Pancreas (tissue), 10 donors: Measurements from ENCODE around the gene XK. TPM values are rescaled to one million over a fixed set of nuclear protein-coding genes. Genes with fewer than 3 reads are reported as not detected.

Experiments
- ATAC-seq, 4 donors: fragments of 200-7000 bp; cut with Tn5 transposase; one replicate each; pipeline versions ENCODE4 v1.8.0 to v1.9.1; 2020; ENCODE audit warnings: mild to moderate bottlenecking in 4 of 4, moderate library complexity in 4 of 4
- DNase-seq, 6 donors: peaks; one replicate each; pipeline ENCODE4 v3.0.0-alpha.2; 2020
- FAIRE-seq: peaks from 2 replicates; lab custom pipeline; 2012; peaks lifted over from hg19 to GRCh38; lab: Jason Lieb, UNC
- H3K27ac ChIP-seq, 4 donors: fragments of 200-600 bp; sonication (generic); 1 replicate in 3 of 4; 2 replicates in 1 of 4; pipeline versions ENCODE4 v1.5.0 to v1.8.0; 2020
- H3K27me3 ChIP-seq, 4 donors: fragments of 200-600 bp; one replicate each; pipeline ENCODE4 v1.8.0; 2021
- H3K36me3 ChIP-seq, 3 donors: fragments of 200-600 bp; sonication (generic) in 1 of 3; one replicate each; pipeline versions ENCODE4 v1.5.0 to v1.8.0; 2020 to 2021
- H3K4me1 ChIP-seq, 3 donors: fragments of 200-600 bp; one replicate each; pipeline ENCODE4 v1.8.0; 2021
- H3K4me3 ChIP-seq, 4 donors: fragments of 200-600 bp; sonication (generic) in 2 of 4; one replicate each; pipeline versions ENCODE4 v1.5.0 to v1.8.0; 2020 to 2021
- H3K9me3 ChIP-seq, 4 donors: fragments of 200-600 bp; one replicate each; pipeline ENCODE4 v1.8.0; 2021
- WGBS, 2 donors: extraction: QIAGEN DNeasy Blood & Tissue Kit; methylation state at CpG; one replicate each; pipeline ENCODE4 v1.1.7; 2013; 5-methylcytosine and 5-hydroxymethylcytosine counted together
- intact Hi-C, 3 donors: fragments of 100-400 bp; cut with DNase I; formaldehyde crosslinking; loops; one replicate each; pipeline versions ENCODE4 v1.11.1 to v1.14.2; 2022
- polyA plus RNA-seq, 2 donors: library from polyadenylated mRNA; stranded (reverse); fragments of 200-250 nt; gene quantifications; one replicate each; pipeline ENCODE4 v1.2.3, GENCODE V29; 2013
- total RNA-seq, 6 donors: library from RNA; stranded (reverse); fragmentation: NEBNext Ultra II Directional in 4 of 6; extraction: Animal tissue kit (Norgen Biotek cat#: 25700) in 4 of 6; gene quantifications; one replicate each; pipeline versions ENCODE4 v1.2.1 to v1.2.4, GENCODE V29; 2021 to 2023
- TF ChIP-seq, protein P1 (sequence below), 4 donors: fragments of 200-600 bp; sonication (generic) in 3 of 4; IDR thresholded peaks; one replicate each; pipeline versions ENCODE4 v1.5.0 to v1.8.0; 2021; ENCODE audit warnings: antibody characterized with exemption in 4 of 4
- donor health status: healthy with polysubstance abuse.
- donor health status: DM: no; HTN: no; CAD: no; lungs with moderate emphysema.
- donor health status: DM: no; HTN: no; CAD: no.
- donor health status: control.
- donor health status: control.
- donor health status: Bipolar disorder and iron deficiency.
- donor health status: DM: yes; HTN: yes; CAD: no.
- donor health status: DM: no; HTN: no; CAD: no.
- donor health status: DM: no; HTN: no; CAD: no.
- donor health status: DM: yes; HTN: yes; CAD: no.

XK gene
- total RNA-seq: 1 to 10 TPM; 3.1 to 5.4 (median 4.1) TPM
- polyA plus RNA-seq: 1 to 10 TPM; 1.2 to 1.3 TPM

DNA sequence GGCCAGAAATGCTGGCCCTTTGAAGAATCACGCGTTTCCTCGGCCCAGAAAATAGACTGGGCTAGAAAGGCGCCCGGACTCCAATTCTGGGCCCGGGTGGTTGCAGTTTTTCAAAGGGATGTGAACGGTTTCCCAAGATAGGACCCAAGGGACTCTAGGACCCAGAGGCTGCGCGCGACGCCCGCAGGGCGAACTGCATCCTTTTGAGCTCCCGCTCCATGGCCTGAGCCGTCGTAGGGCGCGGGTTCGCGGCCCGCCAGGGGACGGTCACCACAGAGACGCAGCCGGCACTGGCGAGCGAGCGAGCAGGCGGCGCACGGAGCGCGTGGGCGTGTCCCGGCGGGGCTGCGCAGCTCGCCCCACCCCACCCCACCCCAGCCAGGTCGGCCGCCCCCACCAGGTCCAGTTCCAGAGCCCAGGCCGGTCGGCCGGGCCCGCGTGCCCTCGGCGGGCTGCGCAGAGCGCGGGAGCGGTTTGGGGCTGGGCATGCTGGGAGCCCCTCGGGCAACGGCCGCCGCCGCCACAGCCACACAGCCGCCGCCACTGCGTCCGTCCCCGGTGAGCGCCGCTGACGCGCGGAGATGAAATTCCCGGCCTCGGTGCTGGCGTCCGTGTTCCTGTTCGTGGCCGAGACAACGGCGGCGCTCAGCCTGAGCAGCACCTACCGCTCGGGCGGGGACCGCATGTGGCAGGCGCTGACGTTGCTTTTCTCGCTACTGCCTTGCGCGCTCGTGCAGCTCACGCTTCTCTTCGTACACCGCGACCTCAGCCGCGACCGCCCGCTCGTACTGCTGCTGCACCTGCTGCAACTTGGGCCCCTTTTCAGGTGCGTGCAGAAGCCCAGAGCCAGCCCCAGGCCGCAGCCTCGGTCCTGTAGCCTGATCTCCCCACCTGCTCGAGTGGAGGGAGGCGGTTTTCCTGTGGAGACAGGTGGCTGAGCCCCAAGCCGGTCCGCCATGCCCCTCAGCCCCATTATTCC is at the start of gene XK:
Gene XK (plus strand): TSS at position 411 of the 979 bp plus-strand sequence. CDS start 171 bp downstream, at position 582.
- peaks cover 0 to 15% (median 3%) of the 10 kb centered on the region in 4 donors for H3K27me3 ChIP-seq
- H3K4me3 ChIP-seq: peak within 1 kb of the TSS; percentile 13 to 47 (median 28)
- FAIRE-seq (no peak), DNase-seq (peak; percentile 64 to 85 (median 74)), ATAC-seq (peak; percentile 72 to 85 (median 73))
- peak within 1 kb of the TSS; percentile 69 to 84 (median 78) for H3K27ac ChIP-seq
- H3K9me3 ChIP-seq: no peaks in the 10 kb centered on the region
- TF ChIP-seq, protein P1, sequence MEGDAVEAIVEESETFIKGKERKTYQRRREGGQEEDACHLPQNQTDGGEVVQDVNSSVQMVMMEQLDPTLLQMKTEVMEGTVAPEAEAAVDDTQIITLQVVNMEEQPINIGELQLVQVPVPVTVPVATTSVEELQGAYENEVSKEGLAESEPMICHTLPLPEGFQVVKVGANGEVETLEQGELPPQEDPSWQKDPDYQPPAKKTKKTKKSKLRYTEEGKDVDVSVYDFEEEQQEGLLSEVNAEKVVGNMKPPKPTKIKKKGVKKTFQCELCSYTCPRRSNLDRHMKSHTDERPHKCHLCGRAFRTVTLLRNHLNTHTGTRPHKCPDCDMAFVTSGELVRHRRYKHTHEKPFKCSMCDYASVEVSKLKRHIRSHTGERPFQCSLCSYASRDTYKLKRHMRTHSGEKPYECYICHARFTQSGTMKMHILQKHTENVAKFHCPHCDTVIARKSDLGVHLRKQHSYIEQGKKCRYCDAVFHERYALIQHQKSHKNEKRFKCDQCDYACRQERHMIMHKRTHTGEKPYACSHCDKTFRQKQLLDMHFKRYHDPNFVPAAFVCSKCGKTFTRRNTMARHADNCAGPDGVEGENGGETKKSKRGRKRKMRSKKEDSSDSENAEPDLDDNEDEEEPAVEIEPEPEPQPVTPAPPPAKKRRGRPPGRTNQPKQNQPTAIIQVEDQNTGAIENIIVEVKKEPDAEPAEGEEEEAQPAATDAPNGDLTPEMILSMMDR (IDR thresholded peaks at IDR 0.05): no peak
- peaks cover 0 to 4% (median 0%) of the 10 kb centered on the region in 3 donors for H3K4me1 ChIP-seq
- intact Hi-C loops: no loop called here
- no peaks in the 10 kb centered on the region for H3K36me3 ChIP-seq
- 2 to 26% methylated on average over 79 to 100 of the region's 100 CpGs for WGBS, 2 donors

GRCh38 chrX:37638047-37638446 is 47.5 kb upstream of the XK start:
- H3K27ac ChIP-seq: no peak overlapping the region
- no peaks in the 10 kb centered on the region for H3K9me3 ChIP-seq
- DNase-seq (no peak), FAIRE-seq (no peak), ATAC-seq (no peak)
- no peaks in the 10 kb centered on the region for H3K36me3 ChIP-seq
- no peaks in the 10 kb centered on the region for H3K4me1 ChIP-seq
- TF ChIP-seq, protein P1 (IDR thresholded peaks at IDR 0.05): no peak
- H3K27me3 ChIP-seq: peaks cover 0 to 12% (median 0%) of the 10 kb centered on the region in 4 donors
- intact Hi-C loops: no loop called here
- no peak overlapping the region for H3K4me3 ChIP-seq

DNA sequence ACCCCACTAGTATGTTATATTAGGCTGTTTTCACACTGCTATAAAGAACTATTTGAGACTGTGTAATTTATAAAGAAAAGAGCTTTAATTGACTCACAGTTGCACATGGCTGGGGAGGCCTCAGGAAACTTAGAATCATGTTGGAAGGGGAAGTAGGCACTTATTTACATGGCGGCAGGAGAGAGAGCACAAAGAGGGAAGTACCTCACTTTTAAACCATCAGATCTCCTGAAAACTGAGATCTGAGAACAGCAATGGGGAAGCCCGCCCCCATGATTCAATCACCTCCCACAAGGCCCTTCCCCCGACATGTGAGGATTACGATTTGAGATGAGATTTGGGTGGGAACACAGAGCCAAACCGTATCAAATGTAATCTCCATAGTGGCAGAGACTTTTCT is 45.4 kb upstream of the XK start:
- intact Hi-C loops: no loop called here
- peaks cover 0 to 12% (median 0%) of the 10 kb centered on the region in 4 donors for H3K27me3 ChIP-seq
- H3K4me3 ChIP-seq: no peak overlapping the region
- no peaks in the 10 kb centered on the region for H3K4me1 ChIP-seq
- FAIRE-seq: no peak
- no peaks in the 10 kb centered on the region for H3K9me3 ChIP-seq
- no peak for DNase-seq
- WGBS, 2 donors: 75 to 82% methylated on average over 5 of the region's 5 CpGs
- no peak overlapping the region for H3K27ac ChIP-seq
- H3K36me3 ChIP-seq: no peaks in the 10 kb centered on the region
- no peak for ATAC-seq
- TF ChIP-seq, protein P1 (IDR thresholded peaks at IDR 0.05): no peak

DNA sequence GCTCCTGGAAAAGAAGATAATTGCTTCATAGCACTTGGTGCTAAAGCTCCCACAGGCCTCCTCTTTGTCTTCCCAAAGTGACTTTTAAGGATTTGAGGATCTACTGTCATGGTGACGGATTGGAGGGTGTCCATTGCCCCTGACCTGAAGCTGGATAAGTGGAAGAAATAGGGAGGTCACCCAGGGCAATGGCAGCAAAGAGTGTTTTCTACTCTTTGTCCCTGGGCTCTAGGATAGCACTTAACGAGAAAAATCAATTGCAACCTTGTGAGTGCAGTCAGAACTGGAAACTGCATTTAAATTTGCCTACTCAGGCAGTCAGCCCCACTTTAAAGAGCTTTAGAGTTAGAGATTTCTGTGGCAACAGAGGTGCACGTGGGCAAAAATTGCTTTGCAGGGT is 43.7 kb upstream of the XK start:
- WGBS, 2 donors: 56 to 62% methylated on average over 3 of the region's 3 CpGs
- H3K9me3 ChIP-seq: no peaks in the 10 kb centered on the region

More for the DNA sequence above, 43.7 kb upstream of the XK start:
- Histone ChIP-seq H3K27me3 (peaks cover 0 to 8% (median 0%) of the 10 kb centered on the region in 4 donors), H3K4me1 (no peaks in the 10 kb centered on the region), H3K27ac (no peak overlapping the region), H3K36me3 (no peaks in the 10 kb centered on the region), H3K4me3 (no peak overlapping the region)
- DNase-seq: no peak
- TF ChIP-seq, protein P1 (IDR thresholded peaks at IDR 0.05): no peak
- no peak for ATAC-seq
- intact Hi-C loops: no loop called here
- no peak for FAIRE-seq
